Measurements from ENCODE around the gene ZDHHC21.

- TF ChIP-seq POLR2A (IDR thresholded peaks at IDR 0.05; ENCODE audit: low read depth, low read length) (no peak), CTCF (IDR thresholded peaks at IDR 0.05; ENCODE audit: extremely low read depth in 1 of 2, insufficient read depth in 1 of 2, low read depth in 1 of 2, low read length in 2 of 2) (no peak), POLR2AphosphoS5 (IDR thresholded peaks at IDR 0.05; ENCODE audit: insufficient read depth, low read depth, low read length) (no peak), EZH2 (IDR thresholded peaks at IDR 0.05; ENCODE audit: borderline replicate concordance, low read depth, low read length, severe bottlenecking) (no peak), GATA2 (IDR thresholded peaks at IDR 0.05; ENCODE audit: insufficient read depth, insufficient read length, low read depth, low read length) (peak; percentile 61)
Measured at GRCh38 chr9:14690948-14691730, 2.1 kb downstream of the ZDHHC21 start.
